ENCODE data around the gene DHX58. TPM values are rescaled to one million over a fixed set of nuclear protein-coding genes. Genes with fewer than 3 reads are reported as not detected.

The DHX58 gene
- total RNA-seq, 1 experiment from 2014 or later, result 0.79 TPM

DNA sequence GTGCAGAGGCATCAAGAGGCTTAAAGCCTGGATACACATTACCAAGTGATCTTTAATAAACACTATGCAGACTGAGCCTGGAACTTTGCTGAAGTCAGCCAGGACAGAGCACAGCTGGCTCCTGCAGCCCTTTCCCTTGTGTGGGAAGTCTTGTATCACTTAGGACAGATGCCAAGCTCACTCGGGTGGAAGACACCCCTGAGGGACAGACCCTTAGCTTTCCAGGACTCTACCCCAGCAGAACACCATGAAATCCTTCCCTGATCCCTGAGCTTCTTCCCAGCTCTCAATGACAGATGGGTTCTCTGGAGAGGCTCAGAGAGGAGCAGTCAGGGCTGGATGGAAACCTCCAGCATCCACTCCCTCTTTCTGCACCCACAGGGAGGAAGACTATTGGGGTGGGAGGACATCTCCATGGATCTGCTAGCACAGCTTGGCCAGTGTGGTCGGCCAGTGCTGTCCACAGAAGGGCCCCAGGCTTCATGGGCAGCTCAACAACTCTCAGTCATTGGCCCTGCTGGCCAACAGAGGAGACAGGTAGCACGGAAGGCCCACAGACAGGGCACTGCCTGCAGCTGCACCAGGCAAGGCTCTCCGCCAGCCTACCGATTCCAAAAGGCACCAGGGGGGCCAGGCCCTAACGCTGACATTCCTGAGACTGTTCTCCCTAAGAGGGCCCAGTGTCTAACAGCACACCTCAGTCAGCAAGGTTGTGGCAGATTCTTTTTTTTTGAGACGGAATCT is 26.4 kb upstream of the DHX58 start:
- peaks cover 47% of the 10 kb centered on the region for H3K36me3 Mint-ChIP-seq (ENCODE audit: insufficient read depth, unreplicated experiment)
- DNase-seq, result no peak
- no peaks in the 10 kb centered on the region for H3K9me3 ChIP-seq
- peaks cover 6% of the 10 kb centered on the region for H3K4me1 Mint-ChIP-seq (ENCODE audit: low read depth, unreplicated experiment)
- H3K4me3 Mint-ChIP-seq (ENCODE audit: unreplicated experiment), result no peak overlapping the region
- no peaks in the 10 kb centered on the region for H3K27me3 Mint-ChIP-seq (ENCODE audit: insufficient read depth, unreplicated experiment)
- no peaks in the 10 kb centered on the region for H3K9me3 Mint-ChIP-seq (ENCODE audit: unreplicated experiment)
- peaks cover 13% of the 10 kb centered on the region for H3K4me1 ChIP-seq
- CTCF ChIA-PET, result interaction anchor here (0.8 kb wide), 1 partner anchor 328 kb away, joined by 3 read pairs; no protein-coding TSS in a partner anchor
- POLR2A ChIA-PET, result no interaction called here
- BruUV-seq (replicated peaks), result no TSS peak
- no peak overlapping the region for H3K27ac Mint-ChIP-seq (ENCODE audit: unreplicated experiment)
- no peaks in the 10 kb centered on the region; the same call in none of the 2 replicates for H3K36me3 ChIP-seq (ENCODE audit: control insufficient read depth, insufficient read depth, low read length)
- intact Hi-C loops (cut with micrococcal nuclease; ENCODE audit: unreplicated experiment), result no loop called here
- TF ChIP-seq, protein P1, sequence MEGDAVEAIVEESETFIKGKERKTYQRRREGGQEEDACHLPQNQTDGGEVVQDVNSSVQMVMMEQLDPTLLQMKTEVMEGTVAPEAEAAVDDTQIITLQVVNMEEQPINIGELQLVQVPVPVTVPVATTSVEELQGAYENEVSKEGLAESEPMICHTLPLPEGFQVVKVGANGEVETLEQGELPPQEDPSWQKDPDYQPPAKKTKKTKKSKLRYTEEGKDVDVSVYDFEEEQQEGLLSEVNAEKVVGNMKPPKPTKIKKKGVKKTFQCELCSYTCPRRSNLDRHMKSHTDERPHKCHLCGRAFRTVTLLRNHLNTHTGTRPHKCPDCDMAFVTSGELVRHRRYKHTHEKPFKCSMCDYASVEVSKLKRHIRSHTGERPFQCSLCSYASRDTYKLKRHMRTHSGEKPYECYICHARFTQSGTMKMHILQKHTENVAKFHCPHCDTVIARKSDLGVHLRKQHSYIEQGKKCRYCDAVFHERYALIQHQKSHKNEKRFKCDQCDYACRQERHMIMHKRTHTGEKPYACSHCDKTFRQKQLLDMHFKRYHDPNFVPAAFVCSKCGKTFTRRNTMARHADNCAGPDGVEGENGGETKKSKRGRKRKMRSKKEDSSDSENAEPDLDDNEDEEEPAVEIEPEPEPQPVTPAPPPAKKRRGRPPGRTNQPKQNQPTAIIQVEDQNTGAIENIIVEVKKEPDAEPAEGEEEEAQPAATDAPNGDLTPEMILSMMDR (IDR thresholded peaks at IDR 0.05; ENCODE audit: insufficient read depth in 1 of 2, low read depth in 1 of 2, low read length in 1 of 2, severe bottlenecking in 1 of 2, unreplicated experiment in 1 of 2), result no peak
- no peak overlapping the region for H3K4me3 ChIP-seq (ENCODE audit: low read depth, low read length)
- H3K27me3 ChIP-seq (replicated peaks; ENCODE audit: control insufficient read depth, insufficient read depth, low read length), result no peaks in the 10 kb centered on the region

DNA sequence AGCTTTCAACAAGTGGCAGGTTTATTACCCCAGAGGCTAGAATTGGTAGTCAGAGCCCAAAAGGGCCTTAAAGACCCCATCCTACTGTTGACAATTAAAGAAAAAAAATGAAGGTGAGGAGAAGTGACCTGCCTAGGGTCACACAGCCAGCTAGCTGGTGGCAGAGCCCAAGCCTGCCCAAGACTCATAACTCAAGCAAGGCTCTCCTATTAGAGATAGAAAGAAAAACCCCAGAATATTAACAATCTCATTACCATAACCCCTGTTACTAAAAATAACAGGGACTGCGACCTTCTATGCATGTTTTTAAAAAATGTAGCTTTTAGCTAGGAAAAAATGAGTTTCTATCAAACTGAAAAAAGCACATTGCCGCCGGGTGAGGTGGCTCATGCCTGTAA is 24.1 kb upstream of the DHX58 start:
- H3K4me1 Mint-ChIP-seq (ENCODE audit: low read depth, unreplicated experiment), result peaks cover 6% of the 10 kb centered on the region

More for the DNA sequence above, 24.1 kb upstream of the DHX58 start:
- Mint-ChIP-seq H3K27me3 (ENCODE audit: insufficient read depth, unreplicated experiment) (no peaks in the 10 kb centered on the region), H3K4me3 (ENCODE audit: unreplicated experiment) (no peak overlapping the region), H3K9me3 (ENCODE audit: unreplicated experiment) (no peaks in the 10 kb centered on the region), H3K27ac (ENCODE audit: unreplicated experiment) (no peak overlapping the region), H3K36me3 (ENCODE audit: insufficient read depth, unreplicated experiment) (peaks cover 31% of the 10 kb centered on the region)
- DNase-seq, result no peak
- BruUV-seq (replicated peaks), result no TSS peak
- CTCF ChIA-PET, result interaction anchor here (0.5 kb wide), 1 partner anchor 18 kb away, joined by 5 read pairs; no protein-coding TSS in a partner anchor
- Histone ChIP-seq H3K4me3 (ENCODE audit: low read depth, low read length) (no peak overlapping the region), H3K9me3 (no peaks in the 10 kb centered on the region), H3K36me3 (ENCODE audit: control insufficient read depth, insufficient read depth, low read length) (no peaks in the 10 kb centered on the region; the same call in 1 of the 2 replicates), H3K27me3 (replicated peaks; ENCODE audit: control insufficient read depth, insufficient read depth, low read length) (no peaks in the 10 kb centered on the region), H3K4me1 (peaks cover 13% of the 10 kb centered on the region)
- intact Hi-C loops (cut with micrococcal nuclease; ENCODE audit: unreplicated experiment), result no loop called here
- TF ChIP-seq, protein P1 (IDR thresholded peaks at IDR 0.05; ENCODE audit: insufficient read depth in 1 of 2, low read depth in 1 of 2, low read length in 1 of 2, severe bottlenecking in 1 of 2, unreplicated experiment in 1 of 2), result no peak
- POLR2A ChIA-PET, result interaction anchor here (0.6 kb wide), 1 partner anchor 114 kb away, joined by 3 read pairs; no protein-coding TSS in a partner anchor

Data from Caco-2 (cell line).